ENCODE data around the gene ADAMTS17.

The ADAMTS17 gene

DNA sequence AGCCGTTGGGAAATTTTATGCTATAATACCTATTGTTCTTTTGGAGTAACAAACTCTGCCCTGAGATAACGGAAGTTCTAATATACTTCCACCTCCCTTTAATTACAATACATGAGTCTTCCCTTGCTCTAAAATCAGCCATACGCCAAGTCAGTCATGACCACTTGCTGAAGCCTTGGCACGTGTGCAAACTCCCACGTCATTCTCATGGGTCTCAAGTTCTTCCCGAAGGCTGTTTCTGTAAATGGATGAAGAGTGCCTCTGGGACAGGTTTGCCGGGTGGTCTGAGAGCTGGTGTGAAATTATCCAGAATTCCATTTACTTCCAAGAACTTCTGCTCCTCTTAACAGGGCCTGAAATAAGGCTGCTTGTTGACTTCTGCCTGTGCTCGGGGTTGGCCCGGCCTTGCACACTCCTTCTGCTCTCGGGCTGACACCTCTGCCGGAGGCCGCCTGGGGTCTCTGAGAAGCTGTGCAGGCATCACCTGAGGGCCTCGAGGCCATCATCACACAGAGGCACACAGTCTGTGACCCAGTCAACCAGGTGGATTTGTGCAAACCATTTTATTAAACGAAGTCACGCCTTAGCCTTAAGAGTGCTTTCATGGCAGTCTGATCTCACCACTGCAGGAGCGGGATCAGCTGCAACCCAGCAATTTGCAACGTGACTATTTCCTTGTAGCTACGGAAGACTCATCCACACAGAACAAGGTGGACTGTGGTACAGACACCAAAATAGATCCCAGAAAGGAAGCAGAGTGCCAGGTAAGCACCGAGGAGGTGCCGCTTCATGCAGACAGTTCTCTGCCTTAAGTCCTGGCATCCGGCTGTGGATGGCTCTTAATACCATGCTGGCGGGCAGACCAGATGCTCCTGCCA, 120.1 kb downstream of the ADAMTS17 start:
- no peak for DNase-seq (ENCODE audit: low read depth)

DNA sequence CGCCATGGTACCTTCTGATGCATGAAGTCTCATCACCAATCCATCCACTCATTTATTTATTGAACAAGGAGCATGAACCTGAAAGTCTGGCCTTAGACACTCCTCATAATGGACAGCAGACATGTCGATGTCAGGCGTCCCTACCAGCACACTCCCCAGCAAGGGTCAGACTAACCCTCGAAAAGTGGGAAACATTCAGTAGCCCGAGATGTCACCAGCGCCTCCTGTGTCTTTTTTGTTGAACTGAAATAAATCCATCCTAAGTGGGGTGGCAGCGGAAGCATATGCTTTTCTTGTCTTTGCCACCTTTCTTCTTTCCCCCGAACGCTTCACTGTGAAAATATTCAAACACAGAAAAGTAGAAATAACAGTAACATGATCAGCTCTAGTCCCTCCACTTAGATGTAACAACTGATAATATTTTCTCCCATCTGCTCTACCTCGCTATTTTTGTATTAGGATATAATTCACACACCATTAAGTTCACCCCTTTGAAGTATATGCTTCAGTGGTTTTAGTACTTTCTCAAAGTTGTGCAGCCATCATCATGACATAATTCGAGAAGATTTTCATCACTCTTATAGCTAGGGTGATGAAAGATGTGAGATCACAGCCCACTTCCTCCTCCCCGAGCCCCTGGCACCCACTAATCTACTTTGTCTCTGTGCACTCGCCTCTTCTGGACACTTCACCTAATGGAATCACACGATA, 121.6 kb downstream of the ADAMTS17 start:
- no peak for DNase-seq (ENCODE audit: low read depth)

DNA sequence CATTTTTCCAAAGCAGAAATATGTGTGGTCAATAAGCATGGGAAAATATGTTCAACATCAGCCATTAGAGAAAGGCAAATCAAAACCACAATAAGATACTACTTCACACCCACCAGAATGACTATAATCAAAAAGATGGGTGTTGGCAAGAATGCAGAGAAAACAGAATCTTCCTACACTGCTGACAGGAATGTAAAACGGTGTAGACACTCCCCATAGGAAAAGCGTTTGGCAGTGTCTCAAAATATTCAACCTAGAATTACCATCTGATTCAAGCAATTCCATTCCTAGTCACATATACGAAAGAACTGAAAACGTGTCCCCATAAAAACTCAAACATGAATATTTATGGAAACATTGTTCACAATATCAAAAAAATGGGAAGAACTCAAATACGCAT, 123.3 kb downstream of the ADAMTS17 start:
- no peak for DNase-seq (ENCODE audit: low read depth)

DNA sequence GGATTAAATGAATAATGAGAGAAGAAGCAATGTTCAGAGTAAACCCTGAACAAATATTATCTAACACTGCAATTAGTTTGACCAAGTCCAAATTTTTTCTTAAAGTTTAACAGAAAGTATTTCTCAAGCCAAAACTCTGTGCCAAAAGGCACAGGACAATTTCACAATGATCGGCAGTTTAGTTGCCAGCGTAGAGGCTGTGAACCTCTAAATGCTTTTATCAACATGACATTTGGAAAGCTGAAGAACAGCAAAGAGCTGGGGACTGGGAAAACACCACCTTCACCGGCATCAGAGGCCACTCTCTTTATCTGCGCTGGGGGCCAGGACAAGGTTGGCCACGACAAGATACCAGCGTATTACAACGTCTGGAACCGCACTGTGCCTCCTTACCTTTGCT, 125.6 kb downstream of the ADAMTS17 start:
- DNase-seq (ENCODE audit: low read depth): no peak

DNA sequence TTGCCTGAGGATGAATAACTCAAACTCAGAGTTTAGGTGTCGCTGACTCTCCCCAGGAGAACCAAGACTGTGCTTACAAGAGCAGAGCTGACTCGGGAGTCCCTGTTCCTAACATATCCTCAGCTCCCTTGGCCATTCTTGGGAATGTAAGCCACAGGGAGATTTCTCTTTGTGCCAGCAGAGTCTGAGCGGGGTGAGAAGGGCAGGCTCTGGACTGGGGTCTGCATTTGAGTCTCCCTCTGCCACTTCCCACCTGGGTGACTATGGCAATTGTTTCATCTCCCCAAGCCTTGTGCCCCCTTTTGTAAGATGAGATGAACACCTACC, 126.0 kb downstream of the ADAMTS17 start:
- no peak for DNase-seq (ENCODE audit: low read depth)

DNA sequence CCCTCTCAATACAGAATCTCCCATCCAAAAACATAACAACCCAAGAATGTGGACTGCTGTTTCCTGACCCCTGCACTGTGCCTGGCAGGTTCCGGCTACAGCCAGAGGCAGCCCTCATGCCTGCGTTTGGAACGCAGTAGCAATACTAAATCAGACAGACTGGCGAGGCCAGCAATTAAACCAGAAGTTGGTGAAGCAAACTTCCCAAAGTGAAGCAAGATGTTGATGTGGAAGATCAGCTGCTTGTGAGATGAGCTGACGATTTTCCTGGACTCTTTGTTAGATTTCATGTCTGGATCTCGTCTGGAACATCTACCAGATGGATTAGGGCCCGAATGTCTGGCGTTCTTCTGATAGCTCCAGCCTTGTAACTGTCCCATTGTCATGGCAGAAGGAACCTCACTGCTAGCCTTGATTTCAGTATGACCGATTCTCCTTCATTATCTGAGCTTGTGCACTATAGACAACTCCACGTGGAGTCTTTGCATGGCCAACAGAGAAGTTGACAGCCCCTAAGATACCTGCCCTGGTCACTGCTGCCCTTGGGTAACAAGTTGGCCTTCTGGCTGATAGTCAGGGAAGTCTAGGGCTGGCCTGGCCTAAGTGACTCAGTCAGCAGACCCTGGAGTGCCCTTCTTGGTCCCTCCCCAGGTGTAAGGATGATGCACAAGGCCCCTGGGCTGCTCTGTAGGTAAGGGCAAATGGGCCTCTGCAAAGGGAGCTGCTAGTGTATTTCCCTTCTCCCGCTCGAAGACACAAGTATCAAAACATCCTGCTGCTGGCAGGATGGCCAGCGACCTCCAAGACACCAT, 126.5 kb downstream of the ADAMTS17 start:
- DNase-seq (ENCODE audit: low read depth): no peak

DNA sequence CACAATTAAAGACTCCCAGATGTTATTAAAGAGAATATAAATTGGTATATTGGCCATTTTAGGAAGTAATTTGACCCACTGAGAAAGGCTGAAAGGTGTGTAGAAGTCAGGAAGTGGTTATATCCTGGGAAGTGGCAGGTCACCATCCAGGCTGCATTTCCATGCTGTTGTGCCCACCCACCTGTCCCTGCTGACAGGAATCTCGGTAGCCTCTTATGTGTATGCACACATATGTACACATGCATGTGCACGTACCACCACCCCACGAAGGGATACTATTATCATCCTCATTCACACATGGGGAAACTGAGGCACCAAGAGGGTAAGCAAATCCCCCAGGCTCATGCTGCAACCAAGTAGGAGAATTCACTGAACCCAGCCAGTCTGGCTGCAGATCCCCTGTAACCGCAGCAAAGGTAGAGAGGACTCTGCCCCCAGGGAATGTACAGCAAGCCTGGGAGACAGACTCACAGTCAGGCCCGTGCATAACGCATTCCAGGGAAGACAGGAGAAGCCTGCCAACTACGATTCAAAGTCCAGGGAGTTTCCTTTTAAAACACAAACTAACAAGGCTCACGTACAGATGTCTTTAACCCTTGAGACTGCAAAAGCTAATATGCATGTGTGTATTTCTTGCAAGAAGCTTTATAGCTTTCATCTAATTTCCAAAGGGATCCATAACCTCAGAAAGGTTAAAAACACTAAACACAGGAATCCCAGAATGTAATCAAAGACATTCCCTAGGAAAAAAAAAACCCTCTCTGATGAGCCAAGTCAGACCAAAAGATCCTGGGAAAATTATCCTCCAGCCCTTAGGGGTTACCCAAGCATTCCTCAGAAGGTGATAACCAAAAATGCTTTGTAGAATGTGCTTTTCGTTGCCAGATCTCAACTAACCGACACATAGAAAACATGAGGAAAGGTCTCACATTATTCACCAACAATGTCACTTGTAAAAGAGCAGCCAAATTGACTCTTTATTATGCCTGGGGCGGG, 129.6 kb downstream of the ADAMTS17 start:
- no peak for DNase-seq (ENCODE audit: low read depth)

DNA sequence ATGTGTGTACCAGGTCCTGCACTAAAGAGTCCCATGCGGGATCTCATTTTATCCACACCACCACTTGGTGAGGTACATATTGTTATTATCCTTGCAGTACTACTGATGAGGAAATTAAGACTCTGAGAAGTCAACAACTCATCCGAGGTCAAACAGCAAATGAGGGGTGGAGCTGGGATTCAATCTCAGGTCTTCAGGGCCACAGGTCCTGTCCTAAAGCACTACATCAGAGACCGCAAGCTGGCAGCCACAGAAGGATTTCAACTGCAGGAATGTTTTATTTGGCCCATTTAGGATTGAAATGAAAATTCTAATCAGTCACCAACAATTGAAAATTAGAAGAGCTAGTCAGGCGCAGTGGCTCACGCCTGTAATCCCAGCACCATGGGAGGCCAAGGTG, 131.4 kb downstream of the ADAMTS17 start:
- DNase-seq (ENCODE audit: low read depth): no peak

DNA sequence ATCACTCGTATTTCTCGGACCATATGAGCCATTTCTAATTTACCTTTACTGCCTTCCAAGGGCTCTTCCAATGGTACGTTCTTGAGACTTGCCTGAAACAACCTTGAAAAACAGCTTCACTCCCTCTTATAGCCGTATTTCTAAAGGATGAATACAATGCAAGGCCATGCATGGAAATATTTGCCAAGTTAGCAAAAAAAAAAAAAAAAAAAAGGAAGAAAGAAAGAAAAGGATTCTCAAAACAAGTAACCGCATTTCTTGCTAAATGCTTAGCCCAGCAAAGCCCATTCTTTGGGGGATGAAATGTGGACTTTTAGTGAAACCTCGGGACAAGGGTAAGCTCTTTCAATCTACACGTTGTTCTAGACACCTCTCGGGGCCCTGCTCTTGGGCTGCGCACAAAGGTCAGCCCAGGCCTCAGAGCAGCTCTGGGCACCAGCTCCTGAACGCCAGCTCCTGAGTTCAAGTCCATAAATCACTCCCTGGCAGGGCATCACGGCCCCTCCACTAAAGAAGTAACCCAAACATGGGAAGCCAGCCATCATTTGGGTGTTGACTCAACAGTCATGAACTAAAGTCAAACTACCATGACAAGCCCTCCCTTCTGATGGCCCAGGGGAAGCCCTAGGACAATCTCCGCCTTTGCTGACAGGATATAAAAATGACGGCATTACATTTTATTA, 132.7 kb downstream of the ADAMTS17 start:
- no peak for DNase-seq (ENCODE audit: low read depth)

DNA sequence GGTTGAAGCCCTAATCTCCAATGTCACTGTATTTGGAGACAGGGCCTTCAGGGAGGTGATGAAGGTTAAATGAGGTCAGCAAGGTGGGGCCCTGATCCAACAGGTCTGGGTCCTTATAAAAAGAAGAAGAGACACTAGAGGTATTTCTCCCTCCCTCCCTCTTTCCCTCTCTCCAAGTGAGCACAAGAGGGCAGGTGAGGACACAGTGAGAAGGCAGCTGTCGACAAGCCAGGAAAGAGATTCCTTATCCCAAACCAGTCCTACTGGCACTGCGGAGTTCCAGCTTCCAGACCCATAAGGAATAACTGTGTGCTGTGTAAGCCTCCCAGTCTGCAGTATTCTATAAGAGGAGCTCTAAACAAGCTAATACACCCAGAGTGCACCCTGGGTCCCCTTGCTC, 134.7 kb downstream of the ADAMTS17 start:
- no peak for DNase-seq (ENCODE audit: low read depth)

DNA sequence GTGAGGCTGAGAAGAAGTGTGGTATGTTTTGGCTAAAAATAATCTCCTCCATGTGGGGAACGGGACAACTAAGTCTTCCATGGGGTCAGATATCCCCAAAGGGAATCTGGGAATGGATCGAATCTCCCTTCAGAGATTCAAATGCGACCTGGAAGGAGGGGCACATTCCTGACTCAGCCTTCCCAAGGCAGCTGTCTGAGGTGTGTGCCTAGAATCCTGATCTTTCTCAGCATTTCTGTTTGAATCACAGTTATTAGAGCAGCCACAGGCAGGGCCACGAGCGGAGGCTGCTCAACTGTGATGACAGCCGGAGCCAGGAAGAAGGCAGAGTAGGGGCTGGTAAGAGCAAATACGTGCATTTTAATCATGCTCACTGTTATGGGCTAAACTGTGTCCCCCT, 135.1 kb downstream of the ADAMTS17 start:
- no peak for DNase-seq (ENCODE audit: low read depth)

DNA sequence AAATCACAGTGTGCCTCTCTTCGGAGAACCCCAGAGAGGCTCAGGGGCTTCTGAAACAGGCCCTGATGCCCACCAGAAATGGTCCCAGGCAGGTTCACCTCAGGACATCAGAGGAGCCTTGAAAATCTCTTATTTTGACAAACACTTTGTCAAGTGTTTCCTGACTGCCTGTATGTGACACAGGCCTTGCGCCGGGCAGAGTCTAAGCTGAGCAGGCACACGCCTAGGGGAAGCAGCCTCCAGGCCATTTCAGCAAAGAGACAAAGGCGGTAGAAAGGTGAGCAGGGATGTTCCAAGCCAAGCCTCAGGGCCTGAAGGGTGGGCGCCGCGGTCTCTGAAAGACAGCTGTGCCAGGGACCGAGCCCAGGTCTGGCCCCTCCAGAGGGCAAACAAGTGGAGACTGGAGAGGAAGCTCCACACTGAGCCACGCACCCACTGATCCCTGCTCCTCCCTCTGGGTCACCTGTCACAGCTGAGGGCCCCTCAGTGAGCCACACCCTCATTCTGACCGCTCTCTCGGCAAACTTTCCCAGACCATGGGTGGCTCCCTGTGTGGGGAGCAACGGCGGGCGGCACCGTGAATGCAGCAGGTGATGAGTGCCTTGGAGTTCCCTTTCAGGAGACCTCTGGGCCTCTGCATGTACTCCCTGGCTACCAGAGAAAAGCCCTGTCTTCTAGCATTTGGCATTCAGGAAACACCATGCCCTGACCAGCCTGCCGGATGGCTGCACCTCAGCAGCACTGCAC, 136.1 kb downstream of the ADAMTS17 start:
- no peak for DNase-seq (ENCODE audit: low read depth)

DNA sequence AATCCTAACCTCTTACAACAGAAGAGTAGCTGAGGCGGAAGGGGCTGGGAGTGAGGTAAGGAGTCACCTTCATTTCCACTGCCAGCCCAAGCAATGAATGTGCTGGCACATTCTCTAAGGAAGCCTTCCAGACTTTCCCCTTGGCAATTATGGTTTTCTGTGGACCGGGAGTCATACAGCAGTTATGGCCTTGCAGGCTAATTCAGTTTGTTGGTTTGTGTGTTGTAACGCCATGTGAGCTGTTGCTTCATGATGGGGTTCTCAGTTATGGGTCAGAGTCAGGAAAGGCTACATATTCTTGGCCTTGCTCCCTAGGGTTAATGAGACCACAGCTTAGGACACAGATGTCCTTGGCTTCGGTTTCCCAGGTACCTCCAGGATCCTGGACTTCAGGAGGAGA, 137.0 kb downstream of the ADAMTS17 start:
- no peak for DNase-seq (ENCODE audit: low read depth)

DNA sequence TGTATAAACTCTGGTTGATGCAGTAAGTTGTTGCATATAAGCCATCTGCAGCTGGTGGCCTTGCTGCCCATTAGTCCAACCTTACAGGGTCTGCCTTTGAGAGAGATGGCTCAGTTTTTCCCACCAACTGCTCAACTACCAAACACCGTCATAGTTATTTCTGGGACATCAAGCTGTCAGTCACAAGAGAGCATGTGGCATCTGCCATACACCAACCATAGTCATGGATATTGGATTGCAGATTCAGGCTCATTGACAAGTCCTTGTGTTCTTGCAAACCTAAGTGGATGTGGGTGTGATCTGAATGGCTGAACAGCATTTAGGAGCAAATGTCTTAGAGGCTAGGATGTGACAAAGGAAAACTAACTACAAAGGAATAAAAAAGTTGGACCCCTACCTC, 137.6 kb downstream of the ADAMTS17 start:
- no peak for DNase-seq (ENCODE audit: low read depth)

DNA sequence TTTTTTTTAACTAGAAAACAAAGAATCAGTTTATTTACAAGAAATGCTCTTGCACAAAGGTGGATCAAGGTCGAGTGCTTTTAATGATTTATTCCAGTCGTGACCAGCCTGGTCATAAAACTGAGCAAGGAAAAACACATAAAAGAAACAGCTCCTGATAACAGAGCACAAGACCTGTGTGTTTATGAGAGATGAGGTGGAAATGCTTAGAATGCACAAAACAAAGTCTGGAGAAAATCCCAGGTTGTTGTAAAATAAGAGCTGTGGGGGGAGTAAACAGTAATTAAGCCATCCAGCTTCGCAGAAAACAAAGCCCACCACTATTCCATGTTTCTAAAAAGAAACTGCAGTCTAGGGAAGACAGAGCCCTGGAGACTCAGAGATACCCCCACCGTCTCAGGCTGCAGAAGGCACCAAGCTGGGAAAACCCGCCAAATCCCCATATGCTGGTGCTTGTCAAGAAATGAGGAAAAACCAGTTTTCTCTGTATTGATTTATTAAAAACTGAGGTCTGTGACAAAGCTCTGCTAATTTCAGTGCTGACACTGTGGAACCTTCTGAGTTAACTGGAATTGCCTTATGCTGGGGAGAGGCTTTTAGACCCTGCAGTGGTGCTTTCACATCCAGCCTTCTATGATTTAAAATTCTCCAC, 139.3 kb downstream of the ADAMTS17 start:
- DNase-seq (ENCODE audit: low read depth): no peak

DNA sequence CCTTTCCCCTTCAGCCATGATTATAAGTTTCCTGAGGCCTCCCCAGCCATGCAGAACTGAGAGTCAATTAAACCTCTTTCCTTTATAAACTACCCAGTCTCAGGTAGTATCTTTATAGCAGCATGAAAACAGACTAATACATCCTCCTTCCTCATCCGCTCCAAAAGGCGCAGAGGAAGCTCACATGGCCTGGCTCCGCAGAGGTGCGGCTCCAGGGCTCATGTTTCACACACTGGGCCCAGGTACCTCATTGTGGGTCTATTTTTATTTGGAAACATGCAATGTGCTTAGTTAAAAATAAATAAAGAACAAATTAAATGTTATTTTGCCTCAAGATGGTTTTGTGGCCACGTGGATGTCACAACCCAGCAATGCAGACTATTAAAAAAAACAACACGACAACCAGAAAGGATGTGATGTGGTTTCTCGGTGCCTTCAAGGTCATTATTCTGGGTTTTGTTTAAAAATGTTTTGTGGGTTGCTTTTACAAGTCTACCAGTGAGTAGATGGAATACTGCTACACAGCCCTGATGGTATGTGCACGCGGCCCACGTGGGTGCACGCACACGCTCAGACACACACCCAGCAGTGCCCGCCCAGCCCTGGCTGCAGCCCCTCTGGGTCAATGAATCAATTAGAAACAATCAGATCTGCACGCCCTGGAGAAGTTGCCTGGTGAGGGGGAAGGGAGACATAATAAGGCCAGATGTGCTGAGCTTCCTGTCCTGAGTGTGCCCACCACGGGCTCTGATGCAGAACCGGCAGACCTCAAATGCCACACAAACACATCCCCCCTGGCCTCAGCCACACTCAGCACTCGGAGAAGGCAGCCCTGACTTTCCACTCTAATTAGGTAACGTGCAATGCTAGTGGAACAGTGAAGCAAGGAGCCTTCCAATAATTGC, 140.1 kb downstream of the ADAMTS17 start:
- DNase-seq (ENCODE audit: low read depth): peak; percentile 6

DNA sequence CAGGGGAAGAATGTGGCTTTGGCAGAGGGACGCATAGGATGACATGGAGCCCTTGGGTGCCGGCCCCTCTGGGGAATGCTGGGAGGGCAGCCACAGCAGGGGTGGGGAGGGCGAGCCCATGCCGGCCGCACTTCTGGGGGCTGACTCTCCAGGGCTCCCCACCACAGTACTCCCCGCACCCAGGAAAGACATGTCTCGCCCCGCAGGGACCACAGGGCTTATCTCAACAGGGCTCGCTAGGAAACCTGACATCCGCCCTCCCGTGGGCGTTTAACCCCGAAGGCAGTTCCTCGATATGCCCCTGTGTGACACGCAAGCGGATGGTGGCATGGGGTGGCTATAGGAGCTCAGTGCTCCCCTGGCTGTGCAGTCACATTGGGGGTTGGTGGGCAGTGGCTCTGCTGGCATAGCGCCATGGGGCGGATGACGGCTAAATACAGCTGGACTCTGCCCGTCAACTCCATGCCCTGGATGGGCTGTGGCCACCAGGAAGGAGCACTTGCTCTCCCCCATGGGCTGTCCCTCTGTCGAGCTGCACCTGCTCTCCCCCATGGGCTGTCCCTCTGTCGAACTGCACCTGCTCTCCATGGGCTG, 141.4 kb downstream of the ADAMTS17 start:
- DNase-seq (ENCODE audit: low read depth): no peak

DNA sequence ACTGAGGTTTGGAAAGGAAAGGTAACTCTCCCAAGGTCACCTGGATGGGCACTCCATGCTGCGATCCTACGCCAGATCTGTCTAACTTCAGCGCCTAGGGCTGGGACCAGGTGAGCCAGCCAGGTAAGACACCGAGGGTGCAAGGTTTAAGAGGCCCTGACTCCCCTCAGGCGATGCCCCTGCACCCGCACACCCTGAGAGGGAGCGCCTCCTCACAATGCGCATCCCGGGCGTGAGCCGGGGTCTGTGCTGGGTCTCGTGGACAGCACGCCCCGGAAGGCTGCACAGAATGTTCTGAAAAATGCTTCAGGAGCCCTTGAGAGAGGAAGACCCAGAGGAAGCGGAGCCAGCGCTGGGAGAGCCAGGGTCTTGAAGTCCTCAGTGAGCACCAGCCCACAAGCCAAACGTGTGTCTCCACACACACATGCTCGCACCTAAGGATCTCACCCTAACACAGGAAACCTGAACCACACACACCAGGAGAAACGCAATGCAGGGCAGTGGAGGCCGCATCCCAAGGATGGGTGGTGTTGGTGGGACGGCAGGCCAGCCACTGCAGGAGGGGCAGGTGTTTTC, 142.0 kb downstream of the ADAMTS17 start:
- DNase-seq (ENCODE audit: low read depth): no peak

Measured in iris pigment epithelial cell (primary cell).